Neural cell (in vitro differentiated cells): Measurements from ENCODE around the gene ATP6V1E1.

ENCODE experiments used
- EP300 ChIP-seq: fragments of 450-650 bp; conservative IDR thresholded peaks from 2 replicates; pipeline ENCODE4 v1.6.1; 2014; ENCODE audit warnings: antibody characterized with exemption, mild to moderate bottlenecking, moderate library complexity; ENCODE audit not compliant: poor library complexity, severe bottlenecking
- EZH2 ChIP-seq: fragments of 200-600, 300-800 bp; shearing (Covaris generic), sonication (generic); IDR thresholded peaks from 2 replicates; pipeline ENCODE4 v1.6.1; 2014; ENCODE audit warnings: antibody characterized with exemption, low read length, borderline replicate concordance, mild to moderate bottlenecking; ENCODE audit not compliant: insufficient read depth, poor library complexity, severe bottlenecking
- MXI1 ChIP-seq: fragments of 450-650 bp; conservative IDR thresholded peaks from 2 replicates; pipeline ENCODE4 v1.6.1; 2014; ENCODE audit warnings: antibody characterized with exemption, mild to moderate bottlenecking; ENCODE audit not compliant: poor library complexity, severe bottlenecking
- POLR2AphosphoS5 ChIP-seq: IDR thresholded peaks from 2 replicates; pipeline ENCODE4 v1.6.1; 2012
- RAD21 ChIP-seq: fragments of 450-650 bp; conservative IDR thresholded peaks from 2 replicates; pipeline ENCODE4 v1.6.1; 2014; ENCODE audit warnings: antibody characterized with exemption, mild to moderate bottlenecking, moderate library complexity
- SMC3 ChIP-seq: fragments of 450-650 bp; conservative IDR thresholded peaks from 2 replicates; pipeline ENCODE4 v1.6.1; 2014; ENCODE audit warnings: antibody characterized with exemption, mild to moderate bottlenecking, moderate library complexity; ENCODE audit not compliant: poor library complexity
- TAF1 ChIP-seq: IDR thresholded peaks from 2 replicates; pipeline ENCODE4 v1.6.1; 2012; ENCODE audit warnings: low read depth
- TF ChIP-seq, protein P1 (sequence below): IDR thresholded peaks from 2 replicates; pipeline ENCODE4 v1.6.1; 2012; ENCODE audit warnings: borderline replicate concordance
- TF ChIP-seq, protein P2 (sequence below): fragments of 450-650 bp; IDR thresholded peaks from 2 replicates; pipeline ENCODE4 v1.5.1; 2014; ENCODE audit warnings: antibody characterized with exemption, mild to moderate bottlenecking, moderate library complexity; ENCODE audit not compliant: poor library complexity, severe bottlenecking

DNA sequence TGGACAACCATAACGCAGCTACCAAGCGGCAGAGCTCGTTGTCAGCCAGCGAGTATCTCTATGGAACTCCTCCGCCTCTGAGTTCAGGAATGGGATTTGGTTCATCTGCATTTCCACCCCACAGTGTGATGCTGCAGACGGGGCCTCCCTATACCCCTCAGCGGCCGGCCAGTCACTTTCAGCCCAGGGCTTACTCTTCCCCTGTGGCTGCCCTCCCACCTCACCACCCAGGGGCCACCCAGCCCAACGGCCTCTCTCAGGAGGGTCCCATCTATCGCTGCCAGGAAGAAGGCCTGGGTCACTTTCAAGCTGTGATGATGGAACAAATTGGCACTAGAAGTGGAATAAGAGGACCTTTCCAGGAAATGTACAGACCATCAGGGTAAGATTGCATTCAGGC is 79.4 kb downstream of the ATP6V1E1 start:
- TF ChIP-seq, protein P1, sequence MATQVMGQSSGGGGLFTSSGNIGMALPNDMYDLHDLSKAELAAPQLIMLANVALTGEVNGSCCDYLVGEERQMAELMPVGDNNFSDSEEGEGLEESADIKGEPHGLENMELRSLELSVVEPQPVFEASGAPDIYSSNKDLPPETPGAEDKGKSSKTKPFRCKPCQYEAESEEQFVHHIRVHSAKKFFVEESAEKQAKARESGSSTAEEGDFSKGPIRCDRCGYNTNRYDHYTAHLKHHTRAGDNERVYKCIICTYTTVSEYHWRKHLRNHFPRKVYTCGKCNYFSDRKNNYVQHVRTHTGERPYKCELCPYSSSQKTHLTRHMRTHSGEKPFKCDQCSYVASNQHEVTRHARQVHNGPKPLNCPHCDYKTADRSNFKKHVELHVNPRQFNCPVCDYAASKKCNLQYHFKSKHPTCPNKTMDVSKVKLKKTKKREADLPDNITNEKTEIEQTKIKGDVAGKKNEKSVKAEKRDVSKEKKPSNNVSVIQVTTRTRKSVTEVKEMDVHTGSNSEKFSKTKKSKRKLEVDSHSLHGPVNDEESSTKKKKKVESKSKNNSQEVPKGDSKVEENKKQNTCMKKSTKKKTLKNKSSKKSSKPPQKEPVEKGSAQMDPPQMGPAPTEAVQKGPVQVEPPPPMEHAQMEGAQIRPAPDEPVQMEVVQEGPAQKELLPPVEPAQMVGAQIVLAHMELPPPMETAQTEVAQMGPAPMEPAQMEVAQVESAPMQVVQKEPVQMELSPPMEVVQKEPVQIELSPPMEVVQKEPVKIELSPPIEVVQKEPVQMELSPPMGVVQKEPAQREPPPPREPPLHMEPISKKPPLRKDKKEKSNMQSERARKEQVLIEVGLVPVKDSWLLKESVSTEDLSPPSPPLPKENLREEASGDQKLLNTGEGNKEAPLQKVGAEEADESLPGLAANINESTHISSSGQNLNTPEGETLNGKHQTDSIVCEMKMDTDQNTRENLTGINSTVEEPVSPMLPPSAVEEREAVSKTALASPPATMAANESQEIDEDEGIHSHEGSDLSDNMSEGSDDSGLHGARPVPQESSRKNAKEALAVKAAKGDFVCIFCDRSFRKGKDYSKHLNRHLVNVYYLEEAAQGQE, result no peak
- TF ChIP-seq, protein P2, sequence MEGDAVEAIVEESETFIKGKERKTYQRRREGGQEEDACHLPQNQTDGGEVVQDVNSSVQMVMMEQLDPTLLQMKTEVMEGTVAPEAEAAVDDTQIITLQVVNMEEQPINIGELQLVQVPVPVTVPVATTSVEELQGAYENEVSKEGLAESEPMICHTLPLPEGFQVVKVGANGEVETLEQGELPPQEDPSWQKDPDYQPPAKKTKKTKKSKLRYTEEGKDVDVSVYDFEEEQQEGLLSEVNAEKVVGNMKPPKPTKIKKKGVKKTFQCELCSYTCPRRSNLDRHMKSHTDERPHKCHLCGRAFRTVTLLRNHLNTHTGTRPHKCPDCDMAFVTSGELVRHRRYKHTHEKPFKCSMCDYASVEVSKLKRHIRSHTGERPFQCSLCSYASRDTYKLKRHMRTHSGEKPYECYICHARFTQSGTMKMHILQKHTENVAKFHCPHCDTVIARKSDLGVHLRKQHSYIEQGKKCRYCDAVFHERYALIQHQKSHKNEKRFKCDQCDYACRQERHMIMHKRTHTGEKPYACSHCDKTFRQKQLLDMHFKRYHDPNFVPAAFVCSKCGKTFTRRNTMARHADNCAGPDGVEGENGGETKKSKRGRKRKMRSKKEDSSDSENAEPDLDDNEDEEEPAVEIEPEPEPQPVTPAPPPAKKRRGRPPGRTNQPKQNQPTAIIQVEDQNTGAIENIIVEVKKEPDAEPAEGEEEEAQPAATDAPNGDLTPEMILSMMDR, result no peak
- no peak for TF ChIP-seq EP300
- no peak for TF ChIP-seq EZH2
- TF ChIP-seq TAF1, result no peak
- TF ChIP-seq SMC3, result no peak
- TF ChIP-seq POLR2AphosphoS5, result no peak
- no peak for TF ChIP-seq MXI1
- no peak for TF ChIP-seq RAD21
